Epithelial cell of proximal tubule (primary cell): Measurements from ENCODE around the gene GATAD1. TPM values are rescaled to one million over a fixed set of nuclear protein-coding genes. Genes with fewer than 3 reads are reported as not detected.
A peak's percentile ranks its signal among the peaks of the same experiment; 100 is the strongest.

Experiments used
- DNase-seq: peaks from one replicate; pipeline ENCODE4 v3.0.0-alpha.2; 2011; ENCODE audit warnings: low read depth
- H3K4me3 ChIP-seq: 2 replicates; pipeline ENCODE4 v1.5.1; 2011; ENCODE audit warnings: low read depth, mild to moderate bottlenecking, low read length
- CTCF ChIP-seq: conservative IDR thresholded peaks from 2 replicates; pipeline ENCODE4 v1.5.1; 2012; ENCODE audit warnings: low read depth, mild to moderate bottlenecking, low read length
- total RNA-seq: library from RNA; depleted of rRNA; stranded (reverse); fragments of >200 nt; gene quantifications from 2 replicates; pipeline ENCODE4 v1.2.3, GENCODE V29; 2015

Gene GATAD1
- 12.8 and 23.2 TPM in 2 replicates for total RNA-seq

- TF ChIP-seq CTCF, result peak; percentile 90
- DNase-seq, result no peak
These were observed at the start of gene GATAD1 for GRCh38 chr7:92447345-92448204. Gene GATAD1 (plus strand): TSS chr7:92447482. CDS start chr7:92447730, 248 bp downstream.

GRCh38 chr7:92397542-92397941 lies 49.7 kb upstream of the GATAD1 start:
- no peak overlapping the region for H3K4me3 ChIP-seq
- no peak for TF ChIP-seq CTCF
- DNase-seq, result no peak

More at GRCh38 chr7:92447345-92448204, at the start of gene GATAD1:
- H3K4me3 ChIP-seq, result peak within 1 kb of the TSS; percentile 95

GRCh38 chr7:92400013-92400412 lies 47.3 kb upstream of the GATAD1 start:
- DNase-seq, result no peak
- TF ChIP-seq CTCF, result no peak
- no peak overlapping the region for H3K4me3 ChIP-seq

- no peak for DNase-seq
- TF ChIP-seq CTCF, result no peak
- no peak overlapping the region for H3K4me3 ChIP-seq
These were observed 44.1 kb upstream of the GATAD1 start for GRCh38 chr7:92402920-92403759.

- no peak for DNase-seq
- TF ChIP-seq CTCF, result no peak
- H3K4me3 ChIP-seq, result no peak overlapping the region
These were observed 43.6 kb upstream of the GATAD1 start for GRCh38 chr7:92403760-92404074.

GRCh38 chr7:92404170-92404614 lies 43.1 kb upstream of the GATAD1 start:
- DNase-seq, result no peak
- H3K4me3 ChIP-seq, result no peak overlapping the region
- peak; percentile 15 for TF ChIP-seq CTCF
